ENCODE data around the gene WSB1.

Gene WSB1

GRCh38 chr17:27361695-27362094 is 67.8 kb downstream of the WSB1 start:
- ATAC-seq (no peak), DNase-seq (no peak)
- Mint-ChIP-seq H3K4me3 (no peak overlapping the region), H3K4me1 (peaks cover 2% of the 10 kb centered on the region), H3K27me3 (peaks cover 2% of the 10 kb centered on the region), H3K9me3 (no peaks in the 10 kb centered on the region), H3K27ac (no peak overlapping the region), H3K36me3 (ENCODE audit: low read depth) (no peaks in the 10 kb centered on the region)

DNA sequence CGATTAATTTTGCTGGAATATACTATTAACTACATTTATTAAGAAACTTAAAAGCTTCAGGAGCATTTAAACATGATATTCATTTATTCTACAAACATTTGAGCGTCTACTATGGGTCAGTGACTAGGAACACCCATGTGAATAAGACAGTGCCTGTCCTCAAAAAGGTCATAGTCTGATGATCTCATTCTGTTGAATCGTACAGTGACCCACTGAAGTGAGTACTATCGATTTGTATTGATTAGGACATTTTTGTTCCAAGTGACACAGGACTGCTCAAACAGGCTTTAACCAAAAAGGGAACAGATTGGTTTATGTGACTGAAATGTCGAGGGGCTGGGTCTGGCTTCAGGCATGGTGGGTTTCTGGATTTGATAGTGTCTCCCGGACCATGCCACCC is 68.6 kb downstream of the WSB1 start:
- ATAC-seq (no peak), DNase-seq (no peak)
- Mint-ChIP-seq H3K9me3 (no peaks in the 10 kb centered on the region), H3K4me3 (no peak overlapping the region), H3K27ac (no peak overlapping the region), H3K27me3 (peaks cover 2% of the 10 kb centered on the region), H3K36me3 (ENCODE audit: low read depth) (no peaks in the 10 kb centered on the region), H3K4me1 (peaks cover 2% of the 10 kb centered on the region)

GRCh38 chr17:27362909-27363308 is 69.0 kb downstream of the WSB1 start:
- H3K4me3 Mint-ChIP-seq: no peak overlapping the region
- peaks cover 2% of the 10 kb centered on the region for H3K27me3 Mint-ChIP-seq
- H3K36me3 Mint-ChIP-seq (ENCODE audit: low read depth): no peaks in the 10 kb centered on the region
- peaks cover 2% of the 10 kb centered on the region for H3K4me1 Mint-ChIP-seq
- H3K9me3 Mint-ChIP-seq: no peaks in the 10 kb centered on the region
- ATAC-seq: no peak
- no peak for DNase-seq
- H3K27ac Mint-ChIP-seq: no peak overlapping the region

GRCh38 chr17:27363326-27363725 is 69.4 kb downstream of the WSB1 start:
- Mint-ChIP-seq H3K9me3 (no peaks in the 10 kb centered on the region), H3K4me1 (peaks cover 2% of the 10 kb centered on the region), H3K4me3 (no peak overlapping the region), H3K27me3 (peaks cover 2% of the 10 kb centered on the region), H3K36me3 (ENCODE audit: low read depth) (no peaks in the 10 kb centered on the region), H3K27ac (no peak overlapping the region)
- ATAC-seq (no peak), DNase-seq (no peak)
